IPS-15b (cell line): ENCODE data around the gene FAM237A.
A peak's percentile ranks its signal among the peaks of the same experiment; 100 is the strongest.

ENCODE experiments used
- H3K27me3 ChIP-seq: one replicate; pipeline ENCODE4 v1.6.1; 2013; ENCODE audit warnings: low read length; ENCODE audit not compliant: control insufficient read depth, insufficient read depth
- H3K36me3 ChIP-seq: one replicate; pipeline ENCODE4 v1.6.1; 2013; ENCODE audit warnings: low read length; ENCODE audit not compliant: control insufficient read depth, insufficient read depth
- H3K4me1 ChIP-seq: one replicate; pipeline ENCODE4 v1.6.1; 2013; ENCODE audit warnings: mild to moderate bottlenecking, low read length; ENCODE audit not compliant: control insufficient read depth, insufficient read depth
- H3K4me3 ChIP-seq: one replicate; pipeline ENCODE4 v1.5.1; 2013; ENCODE audit warnings: low read depth, low read length
- H3K9ac ChIP-seq: one replicate; pipeline ENCODE4 v1.6.1; 2013; ENCODE audit warnings: low read depth, mild to moderate bottlenecking, low read length
- H3K9me3 ChIP-seq: one replicate; pipeline ENCODE4 v1.6.1; 2013; ENCODE audit warnings: mild to moderate bottlenecking, low read length; ENCODE audit not compliant: control insufficient read depth, insufficient read depth

FAM237A gene

GRCh38 chr2:206642075-206643025 lies at the start of gene FAM237A:
Gene FAM237A, plus strand, starts transcription at chr2:206642487. Its CDS starts 1,750 bp downstream, at chr2:206644237.
- Histone ChIP-seq H3K27me3 (peaks cover 75% of the 10 kb centered on the region), H3K9ac (no peak within 1 kb of the TSS), H3K4me1 (no peaks in the 10 kb centered on the region), H3K9me3 (no peaks in the 10 kb centered on the region), H3K36me3 (no peaks in the 10 kb centered on the region), H3K4me3 (peak within 1 kb of the TSS; percentile 74)

GRCh38 chr2:206597717-206598218 lies 44.5 kb upstream of the FAM237A start:
- no peaks in the 10 kb centered on the region for H3K4me1 ChIP-seq
- H3K9me3 ChIP-seq: no peaks in the 10 kb centered on the region
- H3K27me3 ChIP-seq: no peaks in the 10 kb centered on the region

GRCh38 chr2:206603243-206603642 lies 39.0 kb upstream of the FAM237A start:
- H3K36me3 ChIP-seq: no peaks in the 10 kb centered on the region
- H3K9ac ChIP-seq: no peak overlapping the region
- no peaks in the 10 kb centered on the region for H3K4me1 ChIP-seq
- H3K9me3 ChIP-seq: no peaks in the 10 kb centered on the region
- H3K27me3 ChIP-seq: no peaks in the 10 kb centered on the region
- H3K4me3 ChIP-seq: no peak overlapping the region

More at GRCh38 chr2:206597717-206598218, 44.5 kb upstream of the FAM237A start:
- no peak overlapping the region for H3K9ac ChIP-seq
- H3K4me3 ChIP-seq: no peak overlapping the region
- H3K36me3 ChIP-seq: peaks cover 3% of the 10 kb centered on the region

- Histone ChIP-seq H3K9me3 (no peaks in the 10 kb centered on the region), H3K36me3 (no peaks in the 10 kb centered on the region), H3K27me3 (no peaks in the 10 kb centered on the region), H3K9ac (no peak overlapping the region), H3K4me1 (no peaks in the 10 kb centered on the region), H3K4me3 (no peak overlapping the region)
Measured at GRCh38 chr2:206610451-206610850, 31.8 kb upstream of the FAM237A start.

GRCh38 chr2:206611191-206611590 lies 31.1 kb upstream of the FAM237A start:
- no peaks in the 10 kb centered on the region for H3K27me3 ChIP-seq
- no peak overlapping the region for H3K4me3 ChIP-seq
- H3K9me3 ChIP-seq: no peaks in the 10 kb centered on the region
- H3K36me3 ChIP-seq: no peaks in the 10 kb centered on the region
- no peaks in the 10 kb centered on the region for H3K4me1 ChIP-seq
- H3K9ac ChIP-seq: no peak overlapping the region

GRCh38 chr2:206611736-206612135 lies 30.6 kb upstream of the FAM237A start:
- no peaks in the 10 kb centered on the region for H3K4me1 ChIP-seq
- no peak overlapping the region for H3K4me3 ChIP-seq
- no peak overlapping the region for H3K9ac ChIP-seq
- no peaks in the 10 kb centered on the region for H3K9me3 ChIP-seq
- H3K27me3 ChIP-seq: no peaks in the 10 kb centered on the region
- no peaks in the 10 kb centered on the region for H3K36me3 ChIP-seq

- no peak overlapping the region for H3K9ac ChIP-seq
- H3K9me3 ChIP-seq: no peaks in the 10 kb centered on the region
- no peak overlapping the region for H3K4me3 ChIP-seq
- no peaks in the 10 kb centered on the region for H3K4me1 ChIP-seq
- no peaks in the 10 kb centered on the region for H3K36me3 ChIP-seq
- H3K27me3 ChIP-seq: no peaks in the 10 kb centered on the region
Measured at GRCh38 chr2:206614811-206615210, 27.5 kb upstream of the FAM237A start.

- Histone ChIP-seq H3K4me3 (no peak overlapping the region), H3K27me3 (no peaks in the 10 kb centered on the region), H3K9me3 (no peaks in the 10 kb centered on the region), H3K4me1 (no peaks in the 10 kb centered on the region), H3K36me3 (no peaks in the 10 kb centered on the region), H3K9ac (no peak overlapping the region)
Measured at GRCh38 chr2:206615417-206616089, 26.7 kb upstream of the FAM237A start.

- Histone ChIP-seq H3K4me3 (no peak overlapping the region), H3K36me3 (no peaks in the 10 kb centered on the region), H3K27me3 (no peaks in the 10 kb centered on the region), H3K4me1 (no peaks in the 10 kb centered on the region), H3K9ac (no peak overlapping the region), H3K9me3 (no peaks in the 10 kb centered on the region)
Measured at GRCh38 chr2:206616151-206616550, 26.1 kb upstream of the FAM237A start.

GRCh38 chr2:206619011-206619410 lies 23.3 kb upstream of the FAM237A start:
- H3K9ac ChIP-seq: no peak overlapping the region
- no peaks in the 10 kb centered on the region for H3K9me3 ChIP-seq
- H3K4me1 ChIP-seq: no peaks in the 10 kb centered on the region
- H3K27me3 ChIP-seq: no peaks in the 10 kb centered on the region
- H3K36me3 ChIP-seq: no peaks in the 10 kb centered on the region
- H3K4me3 ChIP-seq: no peak overlapping the region

- Histone ChIP-seq H3K9ac (no peak overlapping the region), H3K4me1 (peaks cover 5% of the 10 kb centered on the region), H3K36me3 (no peaks in the 10 kb centered on the region)
Measured at GRCh38 chr2:206626108-206626507, 16.2 kb upstream of the FAM237A start.

More at GRCh38 chr2:206626108-206626507, 16.2 kb upstream of the FAM237A start:
- Histone ChIP-seq H3K9me3 (no peaks in the 10 kb centered on the region), H3K27me3 (no peaks in the 10 kb centered on the region), H3K4me3 (no peak overlapping the region)
